B cell (primary cell): ENCODE results near the gene VPS33B. TPM values are rescaled to one million over a fixed set of nuclear protein-coding genes. Genes with fewer than 3 reads are reported as not detected.
A peak's percentile ranks its signal among the peaks of the same experiment; 100 is the strongest.

ENCODE experiments used
- ATAC-seq: fragments of 200-7000 bp; cut with Tn5 transposase; one replicate; pipeline ENCODE4 v1.10.0; 2021; ENCODE audit warnings: low read depth, mild to moderate bottlenecking, moderate number of reproducible peaks, moderate library complexity
- CTCF ChIA-PET: fragments of 350-600 bp; sonication (Branson Sonifier 250); formaldehyde crosslinking; loops from one replicate; lab custom pipeline; 2021; ENCODE audit warnings: antibody characterized with exemption, inconsistent platforms; lab: Charles Lee
- POLR2A ChIA-PET: fragments of 350-600 bp; sonication (Branson Sonifier 250); formaldehyde crosslinking; loops from one replicate; lab custom pipeline; 2021; ENCODE audit warnings: antibody characterized with exemption; lab: Charles Lee
- DNase-seq: peaks from one replicate; pipeline ENCODE4 v3.0.0; 2013
- H2AFZ ChIP-seq: 2 replicates; pipeline ENCODE4 v1.6.1; 2012; ENCODE audit warnings: mild to moderate bottlenecking, low read depth, low read length; ENCODE audit not compliant: insufficient read depth, poor library complexity, severe bottlenecking
- H3K27ac ChIP-seq, 2 donors: 1 replicate in 1 of 2; 2 replicates in 1 of 2; pipeline ENCODE4 v1.5.1; 2012 to 2013; ENCODE audit warnings: low read length in 2 of 2, mild to moderate bottlenecking in 2 of 2, moderate library complexity in 1 of 2
- H3K27me3 ChIP-seq, 4 experiments: fragments of 200-600 bp in 1 of 4; sonication (generic) in 1 of 4; replicated peaks in 1 of 4; 1 replicate in 2 of 4; 2 replicates in 2 of 4; pipeline versions ENCODE4 v1.6.1 to v1.7.0; 2013 to 2016; ENCODE audit warnings: low read length in 3 of 4, mild to moderate bottlenecking in 2 of 4, mixed read lengths in 1 of 4, moderate library complexity in 1 of 4; ENCODE audit not compliant: insufficient read depth in 4 of 4, control insufficient read depth in 3 of 4; ENCODE audit errors: control extremely low read depth in 1 of 4
- H3K36me3 ChIP-seq, 2 experiments: replicated peaks in 1 of 2; 1 replicate in 1 of 2; 2 replicates in 1 of 2; pipeline versions ENCODE4 v1.6.1 to v1.7.1; 2013; ENCODE audit warnings: low read length in 1 of 2; ENCODE audit not compliant: insufficient read depth in 2 of 2, control insufficient read depth in 1 of 2; ENCODE audit errors: control extremely low read depth in 1 of 2, extremely low read depth in 1 of 2
- H3K4me1 ChIP-seq, 2 donors: fragments of 200-600 bp in 1 of 2; sonication (generic) in 1 of 2; 1 replicate in 1 of 2; 2 replicates in 1 of 2; pipeline versions ENCODE4 v1.5.1 to v1.6.1; 2013 to 2017; ENCODE audit warnings: low read length in 2 of 2; ENCODE audit not compliant: control insufficient read depth in 2 of 2, insufficient read depth in 2 of 2
- H3K4me2 ChIP-seq: replicated peaks from 2 replicates; pipeline ENCODE3; 2012; ENCODE audit warnings: mild to moderate bottlenecking, low read depth, low read length; ENCODE audit not compliant: poor library complexity, severe bottlenecking
- H3K4me3 ChIP-seq, 5 experiments: fragments of 200-600 bp in 1 of 5; sonication (generic) in 1 of 5; 1 replicate in 3 of 5; 2 replicates in 2 of 5; pipeline versions ENCODE4 v1.5.1 to v1.7.0; 2011 to 2016; ENCODE audit warnings: low read length in 4 of 5, mild to moderate bottlenecking in 4 of 5, low read depth in 2 of 5, control low read depth in 1 of 5, moderate library complexity in 1 of 5; ENCODE audit not compliant: insufficient read depth in 1 of 5; ENCODE audit errors: control extremely low read depth in 1 of 5, extremely low read depth in 1 of 5
- H3K79me2 ChIP-seq: fragments of 200-600 bp; sonication (generic); one replicate; pipeline ENCODE4 v1.6.0; 2016; ENCODE audit warnings: low read length; ENCODE audit not compliant: control insufficient read depth, insufficient read depth
- H3K9ac ChIP-seq: fragments of 200-600 bp; sonication (generic); 2 replicates; pipeline ENCODE4 v1.6.1; 2017; ENCODE audit warnings: mild to moderate bottlenecking, low read length, moderate library complexity
- H3K9me3 ChIP-seq, 3 donors: one replicate each; pipeline versions ENCODE4 v1.6.1 to v1.7.1; 2013; ENCODE audit warnings: low read length in 2 of 3; ENCODE audit not compliant: control insufficient read depth in 2 of 3, insufficient read depth in 1 of 3; ENCODE audit errors: control extremely low read depth in 1 of 3
- H4K20me1 ChIP-seq: 2 replicates; pipeline ENCODE4 v1.6.0; 2012; ENCODE audit warnings: mild to moderate bottlenecking, low read length; ENCODE audit not compliant: insufficient read depth, control insufficient read depth, poor library complexity, severe bottlenecking
- H3K27ac Mint-ChIP-seq: one replicate; pipeline ENCODE4 v1.8.0; 2021; ENCODE audit warnings: mixed read lengths
- H3K27me3 Mint-ChIP-seq: one replicate; pipeline ENCODE4 v1.8.0; 2021; ENCODE audit warnings: mixed read lengths
- H3K4me1 Mint-ChIP-seq: one replicate; pipeline ENCODE4 v1.8.0; 2021; ENCODE audit warnings: mixed read lengths
- H3K4me3 Mint-ChIP-seq: one replicate; pipeline ENCODE4 v1.8.0; 2021; ENCODE audit warnings: mixed read lengths
- H3K9me3 Mint-ChIP-seq: one replicate; pipeline ENCODE4 v1.8.0; 2022; ENCODE audit warnings: mixed read lengths; ENCODE audit not compliant: insufficient read depth
- EZH2 ChIP-seq: IDR thresholded peaks from 2 replicates; pipeline ENCODE4 v1.6.1; 2012; ENCODE audit warnings: borderline replicate concordance, low read depth, mild to moderate bottlenecking, moderate library complexity, low read length; ENCODE audit not compliant: insufficient read depth, poor library complexity, severe bottlenecking
- WGBS: methylation state at CpG from one replicate; pipeline ENCODE4 v1.1.5; 2013; ENCODE audit warnings: missing lambda C conversion rate; ENCODE audit not compliant: insufficient coverage; 5-methylcytosine and 5-hydroxymethylcytosine counted together
- intact Hi-C: fragments of 100-400 bp; cut with micrococcal nuclease; formaldehyde crosslinking; loops from one replicate; pipeline ENCODE4 v1.10.0; 2022
- polyA plus RNA-seq: library from polyadenylated mRNA; depleted of rRNA; stranded (reverse); fragments of >200 nt; gene quantifications from 2 replicates; pipeline ENCODE4 v1.2.3, GENCODE V29; 2012
- total RNA-seq, 2 donors: library from RNA; stranded (reverse); fragments of 120-200 nt in 1 of 2; gene quantifications; 1 replicate in 1 of 2; 2 replicates in 1 of 2; pipeline versions ENCODE4 v1.2.3 to v1.2.4, GENCODE V29; 2013 to 2022
- TF ChIP-seq, protein P1 (sequence below): fragments of 200-600 bp; IDR thresholded peaks from one replicate; pipeline ENCODE4 v1.8.0; 2022; ENCODE audit warnings: antibody characterized with exemption, mild to moderate bottlenecking

The VPS33B gene
- total and polyA plus RNA-seq, 2 donors (not counting 1 experiment from before 2014, with no cell fraction given): 17.4 to 30.0 TPM

GRCh38 chr15:91022832-91023129, 387 bp upstream of the VPS33B start:
- H3K9ac ChIP-seq: peak overlapping the region; percentile 75
- H2AFZ ChIP-seq: peak overlapping the region; percentile 80
- no peaks in the 10 kb centered on the region for H3K9me3 ChIP-seq
- no peak for TF ChIP-seq EZH2
- TF ChIP-seq, protein P1, sequence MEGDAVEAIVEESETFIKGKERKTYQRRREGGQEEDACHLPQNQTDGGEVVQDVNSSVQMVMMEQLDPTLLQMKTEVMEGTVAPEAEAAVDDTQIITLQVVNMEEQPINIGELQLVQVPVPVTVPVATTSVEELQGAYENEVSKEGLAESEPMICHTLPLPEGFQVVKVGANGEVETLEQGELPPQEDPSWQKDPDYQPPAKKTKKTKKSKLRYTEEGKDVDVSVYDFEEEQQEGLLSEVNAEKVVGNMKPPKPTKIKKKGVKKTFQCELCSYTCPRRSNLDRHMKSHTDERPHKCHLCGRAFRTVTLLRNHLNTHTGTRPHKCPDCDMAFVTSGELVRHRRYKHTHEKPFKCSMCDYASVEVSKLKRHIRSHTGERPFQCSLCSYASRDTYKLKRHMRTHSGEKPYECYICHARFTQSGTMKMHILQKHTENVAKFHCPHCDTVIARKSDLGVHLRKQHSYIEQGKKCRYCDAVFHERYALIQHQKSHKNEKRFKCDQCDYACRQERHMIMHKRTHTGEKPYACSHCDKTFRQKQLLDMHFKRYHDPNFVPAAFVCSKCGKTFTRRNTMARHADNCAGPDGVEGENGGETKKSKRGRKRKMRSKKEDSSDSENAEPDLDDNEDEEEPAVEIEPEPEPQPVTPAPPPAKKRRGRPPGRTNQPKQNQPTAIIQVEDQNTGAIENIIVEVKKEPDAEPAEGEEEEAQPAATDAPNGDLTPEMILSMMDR: no peak
- peak overlapping the region; percentile 79 to 97 (median 92) for H3K4me3 ChIP-seq
- H3K36me3 ChIP-seq: peaks cover 0 to 2% of the 10 kb centered on the region in 2 experiments
- intact Hi-C loops: loop anchor here (2.0 to 5.0 kb wide), 2 partner anchors 28 to 65 kb away; partner anchors contain the start of gene PRC1
- peaks cover 33% of the 10 kb centered on the region for H3K79me2 ChIP-seq
- H4K20me1 ChIP-seq: no peaks in the 10 kb centered on the region
- DNase-seq: no peak
- Mint-ChIP-seq H3K27me3 (no peaks in the 10 kb centered on the region), H3K9me3 (no peaks in the 10 kb centered on the region), H3K4me1 (peaks cover 37% of the 10 kb centered on the region), H3K27ac (peak overlapping the region; percentile 89), H3K4me3 (peak overlapping the region; percentile 91)
- no peaks in the 10 kb centered on the region for H3K27me3 ChIP-seq
- H3K4me2 ChIP-seq: peak overlapping the region; percentile 75
- WGBS: no CpG with 5 or more reads among the region's 1 CpG
- POLR2A ChIA-PET: interaction anchor here (0.6 to 0.7 kb wide), 2 partner anchors 79 to 93 kb away, joined by 3 to 10 read pairs; no protein-coding TSS in a partner anchor
- no peak for ATAC-seq
- CTCF ChIA-PET: interaction anchor here (1.0 to 3.3 kb wide), 3 partner anchors 41 to 91 kb away, joined by 5 to 27 read pairs (median 5); partner anchors contain the start of genes HDDC3 and RCCD1
- peaks cover 15 to 17% of the 10 kb centered on the region in 2 donors for H3K4me1 ChIP-seq
- peak overlapping the region; percentile 62 to 69 for H3K27ac ChIP-seq

DNA sequence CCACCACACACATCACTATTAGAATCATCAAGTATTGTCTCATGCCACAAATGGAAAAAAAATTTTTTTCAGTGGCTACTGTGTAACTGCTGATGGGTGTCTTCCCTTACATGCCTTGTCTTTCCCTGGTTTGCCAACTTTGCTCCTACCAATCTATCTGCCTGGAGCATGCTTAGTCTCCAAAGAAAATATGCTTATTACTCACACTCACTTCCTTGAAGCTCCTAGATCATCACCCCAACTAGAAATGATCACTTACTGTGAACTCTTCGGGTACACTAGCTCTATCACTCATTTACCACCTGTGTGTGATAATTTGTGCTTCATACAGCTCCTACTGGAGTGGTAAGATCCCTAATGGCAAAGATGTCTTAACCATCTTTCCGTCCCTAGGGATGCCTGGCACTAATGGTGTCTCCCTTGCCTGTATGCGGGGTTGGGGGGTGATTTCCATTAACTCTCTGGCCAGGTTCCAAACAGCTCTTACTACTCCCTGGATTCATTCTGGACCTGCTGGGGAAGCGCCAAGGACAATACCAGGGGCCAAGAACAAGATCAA, 799 bp downstream of the VPS33B start:
- Histone ChIP-seq H3K4me2 (peak overlapping the region; percentile 75), H3K79me2 (peaks cover 33% of the 10 kb centered on the region), H3K27me3 (no peaks in the 10 kb centered on the region), H3K9ac (peak overlapping the region; percentile 75), H3K4me3 (peak overlapping the region; percentile 79 to 97 (median 92)), H4K20me1 (no peaks in the 10 kb centered on the region), H3K4me1 (peaks cover 15 to 17% of the 10 kb centered on the region in 2 donors), H3K36me3 (peaks cover 2 to 6% of the 10 kb centered on the region in 2 experiments), H3K27ac (peak overlapping the region in 1 of 2 donors; percentile 69), H2AFZ (peak overlapping the region; percentile 80), H3K9me3 (no peaks in the 10 kb centered on the region)
- WGBS: 14% methylated on average over 1 of the region's 4 CpGs
- Mint-ChIP-seq H3K4me3 (peak overlapping the region; percentile 91), H3K27me3 (no peaks in the 10 kb centered on the region), H3K4me1 (peaks cover 37% of the 10 kb centered on the region), H3K9me3 (no peaks in the 10 kb centered on the region), H3K27ac (peak overlapping the region; percentile 89)
- intact Hi-C loops: loop anchor here (2.0 to 5.0 kb wide), 2 partner anchors 27 to 64 kb away; partner anchors contain the start of gene PRC1
- no peak for TF ChIP-seq EZH2
- TF ChIP-seq, protein P1: no peak
- DNase-seq (no peak), ATAC-seq (no peak)
- ChIA-PET CTCF (interaction anchor here (0.6 to 3.3 kb wide), 5 partner anchors 12 to 1733 kb away, joined by 3 to 27 read pairs (median 5); partner anchors contain the start of genes HDDC3 and RCCD1), POLR2A (interaction anchor here (0.7 kb wide), 1 partner anchor 87 kb away, joined by 7 read pairs; the partner anchor contains the start of gene UNC45A)
